Endothelial cell of umbilical vein (primary cell): Measurements from ENCODE around the gene TXNL4B.

ENCODE experiments used
- EZH2 ChIP-seq: IDR thresholded peaks from 2 replicates; pipeline ENCODE4 v1.6.1; 2012; ENCODE audit warnings: borderline replicate concordance, low read depth, mild to moderate bottlenecking, moderate library complexity, low read length, inconsistent platforms; ENCODE audit not compliant: severe bottlenecking
- FOS ChIP-seq: IDR thresholded peaks from 2 replicates; pipeline ENCODE4 v1.6.1; 2011; ENCODE audit warnings: mild to moderate bottlenecking, low read length, moderate library complexity, borderline replicate concordance; ENCODE audit not compliant: insufficient read depth
- GATA2 ChIP-seq: IDR thresholded peaks from 2 replicates; pipeline ENCODE4 v1.7.0; 2011; ENCODE audit warnings: low read depth, mild to moderate bottlenecking, moderate library complexity, mixed read lengths, low read length; ENCODE audit not compliant: insufficient read length, insufficient read depth
- JUN ChIP-seq: IDR thresholded peaks from 2 replicates; pipeline ENCODE4 v1.6.1; 2011; ENCODE audit warnings: borderline replicate concordance, low read depth; ENCODE audit not compliant: insufficient read length, insufficient read depth
- MYC ChIP-seq: IDR thresholded peaks from one replicate; pipeline ENCODE4 v1.6.1; 2011; ENCODE audit warnings: mild to moderate bottlenecking, low read depth, low read length
- POLR2A ChIP-seq: IDR thresholded peaks from 2 replicates; pipeline ENCODE4 v1.6.1; 2012; ENCODE audit warnings: low read depth, mild to moderate bottlenecking, control low read depth, low read length
- TF ChIP-seq, protein P1 (sequence below), 2 donors: IDR thresholded peaks; 1 replicate in 1 of 2; 2 replicates in 1 of 2; pipeline ENCODE4 v1.5.1; 2011; ENCODE audit warnings: low read length in 2 of 2, mild to moderate bottlenecking in 2 of 2, moderate library complexity in 2 of 2, control low read depth in 1 of 2, inconsistent platforms in 1 of 2, low read depth in 1 of 2; ENCODE audit not compliant: insufficient read depth in 1 of 2; ENCODE audit errors: extremely low read depth in 1 of 2

DNA sequence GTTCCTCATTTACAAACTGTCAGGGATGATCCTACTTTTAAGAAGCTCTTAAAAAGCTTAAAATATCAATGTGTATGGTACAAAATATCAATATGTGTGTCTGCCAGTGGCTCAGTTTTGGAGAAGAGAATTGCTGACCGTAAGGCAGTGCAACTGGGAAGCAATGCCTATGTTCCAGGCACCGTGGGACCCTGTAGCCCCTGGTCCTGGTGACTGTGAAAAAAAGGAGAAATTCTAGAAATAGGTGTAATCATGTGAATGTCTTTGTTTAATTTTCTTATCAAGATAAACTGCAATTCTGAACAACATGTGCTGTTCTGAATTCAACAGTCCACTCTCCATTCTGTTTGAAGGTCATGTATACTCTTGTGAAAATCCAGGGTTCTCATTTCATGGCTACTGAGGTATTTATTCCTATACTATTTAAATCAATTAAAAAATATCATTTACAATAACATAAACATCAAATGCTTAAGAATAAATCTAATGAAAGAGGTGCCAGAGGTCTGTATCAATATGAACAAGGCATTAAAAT lies 48.5 kb downstream of the TXNL4B start:
- TF ChIP-seq, protein P1, sequence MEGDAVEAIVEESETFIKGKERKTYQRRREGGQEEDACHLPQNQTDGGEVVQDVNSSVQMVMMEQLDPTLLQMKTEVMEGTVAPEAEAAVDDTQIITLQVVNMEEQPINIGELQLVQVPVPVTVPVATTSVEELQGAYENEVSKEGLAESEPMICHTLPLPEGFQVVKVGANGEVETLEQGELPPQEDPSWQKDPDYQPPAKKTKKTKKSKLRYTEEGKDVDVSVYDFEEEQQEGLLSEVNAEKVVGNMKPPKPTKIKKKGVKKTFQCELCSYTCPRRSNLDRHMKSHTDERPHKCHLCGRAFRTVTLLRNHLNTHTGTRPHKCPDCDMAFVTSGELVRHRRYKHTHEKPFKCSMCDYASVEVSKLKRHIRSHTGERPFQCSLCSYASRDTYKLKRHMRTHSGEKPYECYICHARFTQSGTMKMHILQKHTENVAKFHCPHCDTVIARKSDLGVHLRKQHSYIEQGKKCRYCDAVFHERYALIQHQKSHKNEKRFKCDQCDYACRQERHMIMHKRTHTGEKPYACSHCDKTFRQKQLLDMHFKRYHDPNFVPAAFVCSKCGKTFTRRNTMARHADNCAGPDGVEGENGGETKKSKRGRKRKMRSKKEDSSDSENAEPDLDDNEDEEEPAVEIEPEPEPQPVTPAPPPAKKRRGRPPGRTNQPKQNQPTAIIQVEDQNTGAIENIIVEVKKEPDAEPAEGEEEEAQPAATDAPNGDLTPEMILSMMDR (IDR thresholded peaks at IDR 0.05; ENCODE audit: extremely low read depth in 1 of 2, insufficient read depth in 1 of 2, low read depth in 1 of 2, low read length in 2 of 2), result no peak
- TF ChIP-seq MYC (no peak), EZH2 (no peak), POLR2A (no peak), GATA2 (no peak), JUN (no peak), FOS (no peak)
